IPS-15b (cell line): ENCODE data around the gene CYB5A.

Experiments used
- H3K27me3 ChIP-seq: one replicate; pipeline ENCODE4 v1.6.1; 2013; ENCODE audit warnings: low read length; ENCODE audit not compliant: control insufficient read depth, insufficient read depth
- H3K36me3 ChIP-seq: one replicate; pipeline ENCODE4 v1.6.1; 2013; ENCODE audit warnings: low read length; ENCODE audit not compliant: control insufficient read depth, insufficient read depth
- H3K4me1 ChIP-seq: one replicate; pipeline ENCODE4 v1.6.1; 2013; ENCODE audit warnings: mild to moderate bottlenecking, low read length; ENCODE audit not compliant: control insufficient read depth, insufficient read depth
- H3K4me3 ChIP-seq: one replicate; pipeline ENCODE4 v1.5.1; 2013; ENCODE audit warnings: low read depth, low read length
- H3K9ac ChIP-seq: one replicate; pipeline ENCODE4 v1.6.1; 2013; ENCODE audit warnings: low read depth, mild to moderate bottlenecking, low read length
- H3K9me3 ChIP-seq: one replicate; pipeline ENCODE4 v1.6.1; 2013; ENCODE audit warnings: mild to moderate bottlenecking, low read length; ENCODE audit not compliant: control insufficient read depth, insufficient read depth

Gene CYB5A

GRCh38 chr18:74252039-74252395, 39.7 kb downstream of the CYB5A start:
- no peaks in the 10 kb centered on the region for H3K27me3 ChIP-seq
- no peaks in the 10 kb centered on the region for H3K9me3 ChIP-seq
- H3K9ac ChIP-seq = no peak overlapping the region
- H3K36me3 ChIP-seq = no peaks in the 10 kb centered on the region
- H3K4me3 ChIP-seq = no peak overlapping the region
- H3K4me1 ChIP-seq = peaks cover 6% of the 10 kb centered on the region

- Histone ChIP-seq H3K4me1 (peaks cover 2% of the 10 kb centered on the region), H3K9ac (no peak overlapping the region)
These were observed 40.3 kb downstream of the CYB5A start for GRCh38 chr18:74251297-74252038.

GRCh38 chr18:74250131-74250530, 41.6 kb downstream of the CYB5A start:
- Histone ChIP-seq H3K9ac (no peak overlapping the region), H3K4me3 (no peak overlapping the region), H3K36me3 (no peaks in the 10 kb centered on the region), H3K9me3 (no peaks in the 10 kb centered on the region), H3K4me1 (no peaks in the 10 kb centered on the region), H3K27me3 (no peaks in the 10 kb centered on the region)

More at GRCh38 chr18:74251297-74252038, 40.3 kb downstream of the CYB5A start:
- Histone ChIP-seq H3K4me3 (no peak overlapping the region), H3K36me3 (no peaks in the 10 kb centered on the region), H3K27me3 (no peaks in the 10 kb centered on the region), H3K9me3 (no peaks in the 10 kb centered on the region)

GRCh38 chr18:74249181-74249968, 42.4 kb downstream of the CYB5A start:
- no peaks in the 10 kb centered on the region for H3K4me1 ChIP-seq
- H3K9ac ChIP-seq = no peak overlapping the region
- no peak overlapping the region for H3K4me3 ChIP-seq
- H3K9me3 ChIP-seq = no peaks in the 10 kb centered on the region
- no peaks in the 10 kb centered on the region for H3K27me3 ChIP-seq
- no peaks in the 10 kb centered on the region for H3K36me3 ChIP-seq

- H3K4me1 ChIP-seq = no peaks in the 10 kb centered on the region
- H3K9ac ChIP-seq = no peak overlapping the region
- no peaks in the 10 kb centered on the region for H3K9me3 ChIP-seq
- H3K4me3 ChIP-seq = no peak overlapping the region
- no peaks in the 10 kb centered on the region for H3K27me3 ChIP-seq
- H3K36me3 ChIP-seq = no peaks in the 10 kb centered on the region
These were observed 43.2 kb downstream of the CYB5A start for GRCh38 chr18:74248595-74248994.

- Histone ChIP-seq H3K4me1 (no peaks in the 10 kb centered on the region), H3K4me3 (no peak overlapping the region), H3K36me3 (no peaks in the 10 kb centered on the region), H3K9me3 (no peaks in the 10 kb centered on the region), H3K27me3 (no peaks in the 10 kb centered on the region), H3K9ac (no peak overlapping the region)
These were observed 43.6 kb downstream of the CYB5A start for GRCh38 chr18:74248189-74248588.

- Histone ChIP-seq H3K9ac (no peak overlapping the region), H3K4me1 (peaks cover 3% of the 10 kb centered on the region), H3K9me3 (no peaks in the 10 kb centered on the region), H3K4me3 (no peak overlapping the region), H3K27me3 (no peaks in the 10 kb centered on the region), H3K36me3 (no peaks in the 10 kb centered on the region)
These were observed 47.2 kb downstream of the CYB5A start for GRCh38 chr18:74244554-74244953.

- no peaks in the 10 kb centered on the region for H3K9me3 ChIP-seq
- H3K4me3 ChIP-seq = no peak overlapping the region
- no peak overlapping the region for H3K9ac ChIP-seq
- H3K27me3 ChIP-seq = no peaks in the 10 kb centered on the region
- H3K36me3 ChIP-seq = no peaks in the 10 kb centered on the region
- H3K4me1 ChIP-seq = peaks cover 3% of the 10 kb centered on the region
These were observed 48.6 kb downstream of the CYB5A start for GRCh38 chr18:74243127-74243526.

- Histone ChIP-seq H3K36me3 (no peaks in the 10 kb centered on the region), H3K4me3 (no peak overlapping the region), H3K9me3 (no peaks in the 10 kb centered on the region), H3K9ac (no peak overlapping the region), H3K4me1 (peaks cover 3% of the 10 kb centered on the region), H3K27me3 (no peaks in the 10 kb centered on the region)
These were observed 49.2 kb downstream of the CYB5A start for GRCh38 chr18:74242438-74243096.

- Histone ChIP-seq H3K9ac (no peak overlapping the region), H3K4me3 (no peak overlapping the region), H3K27me3 (no peaks in the 10 kb centered on the region), H3K4me1 (peaks cover 3% of the 10 kb centered on the region), H3K36me3 (no peaks in the 10 kb centered on the region), H3K9me3 (no peaks in the 10 kb centered on the region)
These were observed 49.8 kb downstream of the CYB5A start for GRCh38 chr18:74241970-74242369.

- no peaks in the 10 kb centered on the region for H3K36me3 ChIP-seq
- H3K27me3 ChIP-seq = no peaks in the 10 kb centered on the region
- H3K9me3 ChIP-seq = no peaks in the 10 kb centered on the region
- no peak overlapping the region for H3K4me3 ChIP-seq
- H3K9ac ChIP-seq = no peak overlapping the region
- H3K4me1 ChIP-seq = peaks cover 3% of the 10 kb centered on the region
These were observed 50.3 kb downstream of the CYB5A start for GRCh38 chr18:74241426-74241825.
